Epithelial cell of proximal tubule (primary cell): ENCODE results near the gene GSE1. TPM values are rescaled to one million over a fixed set of nuclear protein-coding genes. Genes with fewer than 3 reads are reported as not detected.

ENCODE experiments used
- DNase-seq: peaks from one replicate; pipeline ENCODE4 v3.0.0-alpha.2; 2011; ENCODE audit warnings: low read depth
- H3K4me3 ChIP-seq: 2 replicates; pipeline ENCODE4 v1.5.1; 2011; ENCODE audit warnings: low read depth, mild to moderate bottlenecking, low read length
- CTCF ChIP-seq: conservative IDR thresholded peaks from 2 replicates; pipeline ENCODE4 v1.5.1; 2012; ENCODE audit warnings: low read depth, mild to moderate bottlenecking, low read length
- total RNA-seq: library from RNA; depleted of rRNA; stranded (reverse); fragments of >200 nt; gene quantifications from 2 replicates; pipeline ENCODE4 v1.2.3, GENCODE V29; 2015

Gene GSE1
- total RNA-seq, 1 donor from 2014 or later = 41.9 TPM

GRCh38 chr16:85622683-85623082 is 9.6 kb downstream of the GSE1 start:
- H3K4me3 ChIP-seq = no peak overlapping the region
- no peak for DNase-seq
- no peak for TF ChIP-seq CTCF

DNA sequence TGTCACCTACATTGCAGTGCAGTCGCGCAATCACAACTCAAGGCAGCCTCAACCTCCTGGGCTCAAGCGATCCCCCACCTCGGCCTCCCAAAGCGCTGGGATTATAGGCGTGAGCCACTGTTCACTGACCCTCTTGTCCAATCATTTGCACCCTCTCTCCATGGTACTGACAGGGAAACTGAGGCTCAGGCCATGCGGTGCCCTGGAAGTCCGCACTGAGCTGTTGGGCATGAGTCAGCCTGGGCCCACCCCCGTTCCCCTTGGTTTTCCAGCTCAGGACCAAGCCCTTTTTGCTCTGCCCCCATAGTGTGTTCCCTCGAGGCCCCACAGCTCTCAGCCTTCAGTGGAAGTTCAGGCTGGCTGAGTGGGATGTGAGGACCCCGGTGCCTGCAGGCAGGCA is 10.1 kb downstream of the GSE1 start:
- DNase-seq = no peak
- H3K4me3 ChIP-seq = no peak overlapping the region
- TF ChIP-seq CTCF = no peak

DNA sequence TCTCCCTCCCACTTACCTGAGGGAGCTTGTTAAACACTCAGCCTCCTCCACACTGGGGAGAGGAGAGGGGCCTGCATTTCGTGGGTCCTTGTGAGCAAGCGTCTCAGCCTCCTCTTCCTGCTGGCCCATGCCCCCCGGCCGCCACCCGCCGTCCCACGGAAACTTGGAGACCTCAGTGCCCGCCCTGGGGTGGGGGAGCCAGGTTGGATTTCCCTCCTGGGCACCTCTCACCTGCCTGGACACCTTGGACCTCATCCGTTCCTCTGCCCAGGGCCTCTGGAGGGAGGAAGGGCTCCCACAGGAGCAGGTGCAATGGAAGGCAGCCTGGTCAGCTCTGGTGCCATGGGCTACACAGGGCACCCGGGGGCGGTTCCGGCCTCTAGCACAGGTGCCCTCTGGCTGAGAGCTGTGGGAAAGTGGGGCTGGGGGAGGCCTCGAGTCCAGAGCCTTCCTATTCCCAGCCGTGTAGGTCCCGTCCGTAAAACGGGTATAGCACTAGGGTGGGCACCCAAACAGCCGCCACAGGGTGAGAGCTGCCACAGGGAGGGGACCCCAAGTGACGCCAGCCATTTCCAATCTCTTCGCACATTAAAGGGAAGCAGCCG is 11.0 kb downstream of the GSE1 start:
- no peak overlapping the region for H3K4me3 ChIP-seq
- no peak for TF ChIP-seq CTCF
- DNase-seq = no peak

DNA sequence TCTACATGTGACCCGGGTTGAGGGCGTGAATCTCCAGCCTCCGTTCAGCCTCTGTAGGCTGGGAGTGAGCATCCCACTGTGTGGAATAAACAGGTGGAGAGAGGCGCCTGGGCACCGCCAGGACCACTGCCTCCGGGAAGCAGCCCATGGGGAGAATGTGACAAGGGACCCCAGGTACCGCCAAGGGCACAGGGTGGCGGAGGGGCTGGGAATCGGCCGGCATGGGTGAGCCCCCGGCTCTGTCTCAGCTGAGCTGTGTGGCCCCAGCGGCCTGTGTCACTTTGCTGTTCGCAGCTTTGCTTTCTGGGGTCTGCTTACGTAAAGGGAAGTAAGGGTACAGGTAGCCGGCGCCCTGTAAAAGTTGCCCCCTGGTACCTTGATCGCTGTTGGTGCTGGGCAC is 11.5 kb downstream of the GSE1 start:
- DNase-seq = no peak

GRCh38 chr16:85625053-85625452 is 11.9 kb downstream of the GSE1 start:
- no peak for TF ChIP-seq CTCF
- no peak overlapping the region for H3K4me3 ChIP-seq
- no peak for DNase-seq

More for the DNA sequence above, 11.5 kb downstream of the GSE1 start:
- no peak for TF ChIP-seq CTCF
- no peak overlapping the region for H3K4me3 ChIP-seq

DNA sequence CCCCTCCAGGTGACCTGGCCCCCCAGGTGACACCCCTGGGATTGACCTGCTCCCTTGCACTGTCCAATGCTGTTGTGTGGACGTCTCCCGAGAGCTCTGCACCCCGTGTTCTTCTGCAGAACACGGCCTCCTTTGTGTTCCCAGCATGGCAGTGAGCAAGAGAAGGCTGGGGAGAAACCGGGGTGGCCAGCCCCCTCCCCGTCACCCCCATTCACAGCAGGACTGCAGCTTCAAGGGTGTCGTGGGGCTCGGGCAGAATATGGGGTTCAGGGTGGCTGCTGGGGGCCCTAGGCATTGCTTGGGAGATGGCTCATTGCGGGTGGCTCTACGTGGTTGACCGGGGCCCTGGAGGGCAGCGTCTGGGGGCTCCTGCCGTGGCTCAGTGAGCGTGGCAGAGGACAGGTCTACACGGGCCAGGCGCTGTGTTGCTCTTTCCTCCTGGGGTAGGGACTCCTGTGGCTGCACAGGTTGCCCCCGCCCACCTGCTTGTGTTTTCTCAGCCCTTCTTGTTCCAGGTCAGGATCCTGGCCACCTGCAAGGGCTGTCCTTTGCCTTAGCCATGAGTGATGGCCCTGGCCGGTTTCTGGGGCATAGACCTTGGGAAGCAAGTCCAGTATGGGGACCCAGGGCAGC is 12.5 kb downstream of the GSE1 start:
- no peak overlapping the region for H3K4me3 ChIP-seq
- TF ChIP-seq CTCF = no peak
- DNase-seq = no peak
